ENCODE data around the gene CLTCL1. TPM values are rescaled to one million over a fixed set of nuclear protein-coding genes. Genes with fewer than 3 reads are reported as not detected.

The CLTCL1 gene
- polyA plus RNA-seq, 1 donor (not counting 4 experiments of a cell fraction or from before 2014, with no cell fraction given): 12.4 TPM

GRCh38 chr22:19253143-19253542 lies 38.4 kb downstream of the CLTCL1 start:
- TF ChIP-seq CTCF (optimal IDR thresholded peaks at IDR 0.05 in 1 of 3, IDR thresholded peaks at IDR 0.05 in 1 of 3, conservative IDR thresholded peaks at IDR 0.05 in 1 of 3; ENCODE audit: extremely low read depth in 1 of 3, insufficient read depth in 2 of 3, low read length in 3 of 3) (no peak), EZH2 (IDR thresholded peaks at IDR 0.05; ENCODE audit: low read length) (no peak)
- dilution Hi-C loops (cut with MboI; ENCODE audit: extremely low pct_ligation_motif_present, low sequenced_read_pairs): no loop called here

GRCh38 chr22:19244600-19245352 lies 46.7 kb downstream of the CLTCL1 start:
- dilution Hi-C loops (cut with MboI; ENCODE audit: extremely low pct_ligation_motif_present, low sequenced_read_pairs): no loop called here
- no peak overlapping the region for H3K4me3 ChIP-seq (ENCODE audit: control insufficient read depth in 2 of 3, extremely low read depth in 1 of 3, insufficient read depth in 2 of 3, low read depth in 1 of 3, low read length in 3 of 3)
- H3K9me3 ChIP-seq (ENCODE audit: control insufficient read depth, low read depth, low read length): no peaks in the 10 kb centered on the region
- no peak overlapping the region for H3K27ac ChIP-seq (ENCODE audit: control insufficient read depth, insufficient read depth, low read length)
- no peaks in the 10 kb centered on the region for H3K9me1 ChIP-seq (ENCODE audit: control insufficient read depth, extremely low read depth, insufficient read depth, low read length)
- no peaks in the 10 kb centered on the region for H3K27me3 ChIP-seq (ENCODE audit: control insufficient read depth, extremely low read depth, insufficient read depth, low read length)
- H2AFZ ChIP-seq (ENCODE audit: control insufficient read depth, low read length): no peak overlapping the region
- H4K20me1 ChIP-seq (ENCODE audit: control insufficient read depth, extremely low read depth, insufficient read depth, low read length): no peaks in the 10 kb centered on the region
- no peak for TF ChIP-seq CTCF (optimal IDR thresholded peaks at IDR 0.05 in 1 of 3, IDR thresholded peaks at IDR 0.05 in 1 of 3, conservative IDR thresholded peaks at IDR 0.05 in 1 of 3; ENCODE audit: extremely low read depth in 1 of 3, insufficient read depth in 2 of 3, low read length in 3 of 3)
- TF ChIP-seq EZH2 (IDR thresholded peaks at IDR 0.05; ENCODE audit: low read length): no peak
- DNase-seq (ENCODE audit: low read depth, low spot score): no peak
- H3K36me3 ChIP-seq (ENCODE audit: control insufficient read depth in 2 of 2, extremely low read depth in 1 of 2, insufficient read depth in 2 of 2, low read length in 2 of 2): peaks cover 0 to 14% of the 10 kb centered on the region in 2 experiments
- H3K9ac ChIP-seq (ENCODE audit: control insufficient read depth, extremely low read depth, insufficient read depth, low read length): no peak overlapping the region
- no peak overlapping the region for H3K4me2 ChIP-seq (ENCODE audit: control insufficient read depth, extremely low read depth, insufficient read depth, low read depth, low read length)
- no peak for FAIRE-seq
- no peaks in the 10 kb centered on the region for H3K79me2 ChIP-seq (ENCODE audit: control insufficient read depth, insufficient read depth, low read length)
- H3K4me1 ChIP-seq (ENCODE audit: control insufficient read depth, extremely low read depth, insufficient read depth, low read length): no peaks in the 10 kb centered on the region

More at GRCh38 chr22:19253143-19253542, 38.4 kb downstream of the CLTCL1 start:
- FAIRE-seq (no peak), DNase-seq (ENCODE audit: low read depth, low spot score) (no peak)
- Histone ChIP-seq H3K27ac (ENCODE audit: control insufficient read depth, insufficient read depth, low read length) (no peak overlapping the region), H3K27me3 (ENCODE audit: control insufficient read depth, extremely low read depth, insufficient read depth, low read length) (no peaks in the 10 kb centered on the region), H3K4me3 (ENCODE audit: control insufficient read depth in 2 of 3, extremely low read depth in 1 of 3, insufficient read depth in 2 of 3, low read depth in 1 of 3, low read length in 3 of 3) (no peak overlapping the region), H3K9me1 (ENCODE audit: control insufficient read depth, extremely low read depth, insufficient read depth, low read length) (no peaks in the 10 kb centered on the region), H3K4me1 (ENCODE audit: control insufficient read depth, extremely low read depth, insufficient read depth, low read length) (no peaks in the 10 kb centered on the region), H3K36me3 (ENCODE audit: control insufficient read depth in 2 of 2, extremely low read depth in 1 of 2, insufficient read depth in 2 of 2, low read length in 2 of 2) (peaks cover 2 to 13% of the 10 kb centered on the region in 2 experiments), H3K9me3 (ENCODE audit: control insufficient read depth, low read depth, low read length) (no peaks in the 10 kb centered on the region), H3K9ac (ENCODE audit: control insufficient read depth, extremely low read depth, insufficient read depth, low read length) (no peak overlapping the region), H4K20me1 (ENCODE audit: control insufficient read depth, extremely low read depth, insufficient read depth, low read length) (no peaks in the 10 kb centered on the region), H2AFZ (ENCODE audit: control insufficient read depth, low read length) (no peak overlapping the region), H3K79me2 (ENCODE audit: control insufficient read depth, insufficient read depth, low read length) (no peaks in the 10 kb centered on the region), H3K4me2 (ENCODE audit: control insufficient read depth, extremely low read depth, insufficient read depth, low read depth, low read length) (no peak overlapping the region)
